ENCODE results near the gene WDFY2.

DNA sequence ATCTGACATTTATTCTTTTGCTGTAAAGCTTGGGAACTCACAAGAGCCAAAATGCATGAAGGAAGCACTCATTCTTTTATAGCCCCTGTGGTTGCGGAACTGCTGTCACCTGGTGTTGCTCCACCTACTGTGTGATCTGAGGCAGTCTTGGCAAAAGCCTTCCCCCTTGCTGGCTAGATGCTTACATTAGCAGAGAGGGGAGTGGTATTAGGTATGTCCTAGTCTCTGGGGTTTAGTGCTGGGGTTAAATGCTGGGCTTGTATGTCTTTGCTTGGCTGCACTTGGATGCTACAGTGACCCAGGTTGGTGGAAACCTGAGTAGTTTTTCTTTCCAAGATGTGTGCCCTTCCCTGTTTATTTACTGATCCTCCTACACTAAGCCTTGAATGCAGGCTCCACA, 99.3 kb downstream of the WDFY2 start:
- TF ChIP-seq, protein P1, sequence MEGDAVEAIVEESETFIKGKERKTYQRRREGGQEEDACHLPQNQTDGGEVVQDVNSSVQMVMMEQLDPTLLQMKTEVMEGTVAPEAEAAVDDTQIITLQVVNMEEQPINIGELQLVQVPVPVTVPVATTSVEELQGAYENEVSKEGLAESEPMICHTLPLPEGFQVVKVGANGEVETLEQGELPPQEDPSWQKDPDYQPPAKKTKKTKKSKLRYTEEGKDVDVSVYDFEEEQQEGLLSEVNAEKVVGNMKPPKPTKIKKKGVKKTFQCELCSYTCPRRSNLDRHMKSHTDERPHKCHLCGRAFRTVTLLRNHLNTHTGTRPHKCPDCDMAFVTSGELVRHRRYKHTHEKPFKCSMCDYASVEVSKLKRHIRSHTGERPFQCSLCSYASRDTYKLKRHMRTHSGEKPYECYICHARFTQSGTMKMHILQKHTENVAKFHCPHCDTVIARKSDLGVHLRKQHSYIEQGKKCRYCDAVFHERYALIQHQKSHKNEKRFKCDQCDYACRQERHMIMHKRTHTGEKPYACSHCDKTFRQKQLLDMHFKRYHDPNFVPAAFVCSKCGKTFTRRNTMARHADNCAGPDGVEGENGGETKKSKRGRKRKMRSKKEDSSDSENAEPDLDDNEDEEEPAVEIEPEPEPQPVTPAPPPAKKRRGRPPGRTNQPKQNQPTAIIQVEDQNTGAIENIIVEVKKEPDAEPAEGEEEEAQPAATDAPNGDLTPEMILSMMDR (IDR thresholded peaks at IDR 0.05; ENCODE audit: insufficient read depth, low read length, poor library complexity, severe bottlenecking): no peak
- no peak for TF ChIP-seq EZH2phosphoT487 (conservative IDR thresholded peaks at IDR 0.05; ENCODE audit: low read length)
